Ammon's horn (tissue), 1 donor: Measurements from ENCODE around the gene EGFL7.
"Not testable (repeated sequence)": the region's sequence is repeated elsewhere in the genome, so short reads cannot be mapped to it uniquely, and the experiment has no call there.

Source experiments
- DNase-seq: peaks from one replicate; pipeline ENCODE4 v3.0.0-alpha.2; 2016; ENCODE audit warnings: low spot score

The EGFL7 gene

DNA sequence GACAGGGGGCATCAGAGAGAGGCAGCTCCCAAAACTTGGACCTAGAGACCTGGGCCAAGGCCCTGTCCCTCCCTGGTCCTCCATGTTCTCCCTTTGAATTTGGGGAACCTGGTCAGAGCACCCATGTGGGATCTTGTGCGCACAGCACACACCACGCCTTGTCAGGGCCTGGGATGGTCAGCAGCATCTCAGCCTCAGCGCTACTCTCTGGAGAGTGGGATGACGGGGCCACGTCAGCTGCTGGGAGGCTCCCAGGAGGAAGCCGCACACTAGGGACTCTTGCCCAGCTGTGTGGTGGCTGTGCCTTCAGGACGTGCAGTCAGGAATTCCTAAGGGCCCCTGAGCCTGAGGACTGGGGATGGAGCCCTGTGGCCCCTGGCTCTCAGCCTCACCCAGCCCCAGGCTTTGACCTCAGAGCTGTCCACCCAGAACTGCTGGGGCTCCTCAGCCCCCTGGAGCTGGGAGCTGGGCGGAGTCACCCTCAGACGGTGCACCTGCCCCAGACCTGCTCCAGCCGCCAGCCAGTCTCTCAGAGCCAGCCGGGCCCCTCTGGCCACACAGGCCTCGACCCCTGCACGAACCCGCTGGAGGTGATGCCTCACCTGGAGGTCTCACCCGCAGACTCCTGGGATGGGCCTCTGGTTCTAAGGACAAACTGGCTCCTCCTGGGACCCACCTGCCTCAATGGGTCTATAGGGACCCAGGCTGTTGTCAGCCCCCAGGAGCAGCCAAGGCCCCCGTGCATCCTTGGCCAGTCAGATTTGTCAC, 38.3 kb upstream of the EGFL7 start:
- DNase-seq = no peak

DNA sequence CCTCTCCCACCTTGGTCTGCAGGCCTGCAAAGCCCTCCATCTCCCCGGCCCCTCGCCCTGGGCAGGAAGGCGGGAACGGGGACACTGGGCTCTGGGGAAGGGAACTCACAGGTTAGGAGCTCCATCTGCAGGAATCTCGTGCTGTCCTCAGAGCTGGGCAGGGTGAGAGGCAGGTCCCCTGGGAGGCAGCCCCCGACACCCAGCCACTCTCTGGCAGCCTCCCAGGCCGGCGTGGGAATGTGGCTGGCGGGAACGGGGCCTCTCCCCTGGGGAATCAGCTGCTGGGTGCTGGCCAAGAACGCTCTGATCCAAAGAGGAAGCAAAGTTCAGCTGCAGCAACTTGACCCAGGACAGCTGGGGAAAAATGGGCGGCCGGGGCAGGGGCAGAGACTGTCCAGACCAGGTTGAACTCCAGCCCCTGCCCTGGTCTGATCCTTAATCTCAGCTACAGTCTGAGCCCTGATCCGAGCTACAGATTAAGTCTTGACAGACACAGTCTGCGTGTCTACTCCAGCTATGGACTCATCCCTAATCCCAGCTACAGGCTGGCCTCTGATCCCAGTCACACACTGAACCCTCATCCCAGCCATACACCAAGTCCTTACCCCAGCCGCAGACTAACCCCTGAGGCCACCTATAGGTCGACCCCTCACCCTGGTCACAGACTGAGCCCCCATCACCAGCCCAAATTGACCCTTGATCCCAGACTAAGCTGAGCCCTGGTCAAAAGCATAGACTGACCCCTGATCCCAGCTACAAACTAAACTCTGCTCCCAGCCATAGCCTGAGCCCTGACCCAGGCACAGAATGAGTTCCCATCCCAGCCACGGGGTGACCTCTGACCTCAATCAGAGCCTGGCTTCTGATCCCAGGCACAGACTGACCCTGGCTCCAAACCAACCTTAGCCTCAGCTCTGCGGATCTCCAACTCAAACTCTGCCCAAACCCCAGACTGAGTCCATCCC, 37.3 kb upstream of the EGFL7 start:
- peak; percentile 79 for DNase-seq

DNA sequence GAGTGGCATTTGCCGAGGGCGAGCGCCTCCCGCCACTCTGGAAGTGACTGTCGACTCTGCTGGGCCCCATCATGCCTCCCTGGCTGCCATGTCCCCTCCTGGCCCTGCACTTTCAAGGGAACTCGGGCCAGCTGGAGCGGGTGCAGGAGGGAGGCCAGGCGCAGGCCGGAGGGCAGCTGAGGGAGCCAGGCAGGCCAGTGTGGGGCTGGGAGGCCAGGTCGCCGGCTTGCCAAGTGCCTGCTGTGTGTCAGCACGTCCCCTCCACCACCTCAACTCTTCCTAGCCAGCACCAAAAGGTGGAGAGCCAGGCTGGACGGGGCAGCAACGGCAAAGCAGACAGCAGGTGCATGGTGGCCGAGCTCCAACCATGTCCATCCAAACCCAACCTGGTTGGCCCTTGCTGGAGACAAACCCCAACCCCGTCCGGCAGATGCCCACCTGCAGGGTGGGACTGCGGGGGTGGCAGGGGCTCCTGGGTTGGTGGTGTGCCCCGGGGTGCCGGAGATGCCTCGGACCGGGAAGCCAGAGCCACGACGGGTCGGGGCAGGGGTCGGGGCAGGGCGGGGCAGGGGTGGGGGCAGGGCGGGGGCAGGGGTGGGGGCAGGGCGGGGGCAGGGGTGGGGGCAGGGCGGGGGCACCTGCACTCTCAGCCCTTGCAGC, 36.5 kb upstream of the EGFL7 start:
- no peak for DNase-seq

DNA sequence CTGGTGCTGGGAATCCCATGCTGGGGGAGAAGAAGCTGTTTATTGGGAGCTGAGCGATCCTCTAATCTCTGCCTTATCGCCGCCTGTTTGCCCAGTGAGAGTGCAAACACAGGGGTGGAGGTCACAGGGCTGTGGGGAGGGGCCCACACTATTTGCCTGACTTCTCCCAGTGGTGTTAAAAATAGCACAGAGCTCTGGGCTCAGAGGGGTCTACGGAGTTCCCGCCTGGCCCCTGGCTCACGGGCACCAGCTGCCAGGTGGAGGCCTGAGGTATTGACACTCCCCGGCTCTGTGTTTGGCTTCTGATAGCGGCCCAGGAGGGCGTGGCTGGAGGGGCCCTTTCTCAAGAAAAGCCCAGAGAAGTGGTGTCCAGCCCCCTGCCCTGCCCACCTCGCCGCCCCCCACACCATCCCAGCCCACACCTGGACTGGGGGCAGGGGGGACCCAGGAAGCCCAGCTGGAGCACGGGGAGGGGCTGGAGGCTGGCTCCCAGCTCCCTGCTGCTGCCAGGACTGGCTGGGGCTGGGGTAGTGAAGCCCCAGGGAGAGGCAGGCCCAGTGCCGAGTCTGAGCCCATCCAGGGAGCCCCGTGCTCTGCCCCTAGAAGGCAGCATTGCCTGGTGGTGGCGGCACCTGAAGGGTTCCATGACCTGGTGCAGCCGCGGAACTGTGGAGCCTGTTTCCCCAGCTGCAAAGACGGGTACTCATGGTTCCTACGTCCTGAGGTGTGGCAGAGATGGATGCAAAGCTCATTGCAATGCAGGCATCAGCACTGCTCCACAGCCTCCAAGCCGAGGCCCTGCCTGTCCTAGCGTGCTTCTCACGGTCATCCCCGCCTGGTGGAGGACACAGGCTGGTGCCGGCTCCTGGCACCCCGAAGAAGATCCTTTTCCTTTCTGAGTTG, 35.7 kb upstream of the EGFL7 start:
- DNase-seq = no peak

DNA sequence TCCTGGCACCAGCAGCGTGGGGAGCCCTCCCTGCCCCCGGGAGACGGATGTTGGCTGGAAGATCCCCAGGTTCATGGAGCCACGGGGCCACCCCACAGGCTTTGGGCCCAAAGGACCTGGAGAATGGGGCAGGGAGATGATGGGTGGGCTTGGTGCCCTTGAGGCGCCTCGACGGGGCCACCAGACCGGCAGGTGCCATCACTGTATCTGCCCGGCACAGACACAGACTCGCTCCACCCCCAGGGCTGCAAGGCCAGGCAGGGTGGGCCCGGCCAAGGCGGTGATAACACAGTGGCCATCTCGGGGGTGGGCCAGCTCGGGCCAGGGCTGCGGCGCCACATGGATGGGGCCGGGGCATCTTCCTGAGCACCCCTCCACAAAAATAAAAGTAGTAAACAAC, 35.0 kb upstream of the EGFL7 start:
- DNase-seq = no peak

DNA sequence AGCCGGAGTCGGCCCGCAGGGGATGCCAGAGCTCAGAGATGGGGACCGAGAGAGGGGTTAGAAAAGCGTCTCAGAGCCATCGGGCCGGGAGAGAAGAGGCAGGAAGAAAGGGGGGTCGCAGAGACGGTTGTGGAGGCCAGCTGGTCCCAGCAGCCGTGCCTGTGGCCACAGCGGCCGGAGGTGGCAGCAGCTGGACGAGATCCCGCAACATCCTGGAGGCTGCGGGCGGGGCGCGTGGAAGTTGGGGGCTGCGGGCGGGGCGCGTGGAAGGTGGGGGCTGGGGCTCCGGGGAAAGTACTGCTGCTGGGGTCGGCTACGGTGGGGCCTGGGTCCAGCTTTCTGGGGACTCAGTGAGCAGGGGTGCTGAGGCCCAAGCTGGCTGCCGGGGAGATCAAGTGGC, 34.4 kb upstream of the EGFL7 start:
- DNase-seq = no peak

DNA sequence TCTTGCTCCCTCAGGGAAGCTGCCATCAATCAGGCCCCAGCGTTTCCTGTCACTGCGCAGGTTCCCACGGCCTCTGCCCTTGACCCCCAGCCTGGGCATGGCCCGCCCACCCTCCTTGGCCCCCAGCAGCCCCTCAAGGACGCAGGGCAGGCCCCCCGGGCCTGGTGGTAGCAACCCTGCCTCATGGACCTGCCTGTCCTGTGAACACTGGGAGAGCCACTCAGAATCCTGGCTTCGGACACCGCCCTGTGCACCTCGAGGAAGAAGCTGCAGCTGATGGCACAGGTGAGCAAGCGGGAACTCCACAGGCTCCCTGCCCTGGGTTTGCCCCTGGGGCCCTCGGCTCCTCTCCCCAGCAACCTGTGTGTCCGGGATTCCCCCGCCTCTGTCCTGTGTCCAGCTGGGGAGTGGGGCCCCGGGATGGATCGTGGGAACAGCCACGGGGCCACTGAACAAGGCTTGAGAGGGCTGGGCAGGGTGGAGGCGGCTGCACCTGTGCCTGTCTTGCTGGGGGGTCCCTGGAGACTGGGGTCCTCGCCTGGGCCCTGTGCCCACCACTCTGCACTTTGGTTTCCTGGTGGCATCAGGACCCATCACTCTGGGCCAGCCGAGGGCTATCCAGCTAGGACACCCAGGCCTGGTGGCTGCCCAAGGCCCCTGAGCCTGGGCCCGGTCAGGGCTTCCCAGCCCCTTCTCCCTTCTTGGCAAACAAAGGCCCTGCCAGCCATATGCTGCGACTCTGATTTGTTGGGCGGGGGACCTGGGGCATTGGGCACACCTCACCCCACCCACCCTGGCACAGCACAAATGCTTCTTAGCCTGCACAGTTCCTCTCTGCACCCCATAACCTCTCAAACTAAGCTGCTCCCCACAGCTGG, 33.5 kb upstream of the EGFL7 start:
- no peak for DNase-seq

DNA sequence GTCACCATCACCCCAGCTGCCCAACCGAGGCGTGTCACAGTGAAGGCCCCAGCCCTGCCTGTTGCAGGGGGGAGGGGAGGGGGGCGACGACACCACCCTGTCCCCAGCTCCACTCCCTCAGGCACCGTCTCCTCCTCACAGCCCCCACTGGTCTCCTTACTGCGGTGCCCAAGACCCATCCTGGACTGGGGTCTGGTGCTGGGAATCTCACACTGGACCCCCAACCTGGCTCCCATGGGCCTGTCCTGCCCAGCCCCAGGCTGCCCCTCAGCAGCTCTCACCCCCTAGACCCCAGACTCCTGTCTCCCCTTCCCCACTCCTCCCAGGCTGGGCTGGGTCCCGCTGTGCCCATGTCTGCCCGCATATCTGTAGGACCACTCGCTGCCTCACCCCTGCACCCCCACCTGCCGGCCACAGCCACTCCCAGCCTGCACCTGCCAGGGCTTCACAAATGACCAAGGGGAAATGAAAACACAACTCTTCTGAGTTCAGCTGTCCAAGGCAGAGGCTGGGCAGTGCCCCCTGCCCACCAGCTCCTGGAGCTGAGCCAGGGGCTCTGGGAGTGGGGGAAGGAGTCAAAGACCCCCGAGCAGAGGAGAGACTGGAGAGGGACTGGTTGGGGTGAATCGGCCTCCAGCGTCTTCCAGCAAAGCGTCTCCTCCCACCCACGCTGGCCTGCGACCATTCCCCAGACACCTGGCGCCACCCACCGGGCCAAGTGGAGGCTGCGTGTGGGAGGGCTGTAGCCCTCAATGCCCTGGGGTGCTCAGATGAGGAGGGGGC, 32.6 kb upstream of the EGFL7 start:
- DNase-seq = peak; percentile 56

DNA sequence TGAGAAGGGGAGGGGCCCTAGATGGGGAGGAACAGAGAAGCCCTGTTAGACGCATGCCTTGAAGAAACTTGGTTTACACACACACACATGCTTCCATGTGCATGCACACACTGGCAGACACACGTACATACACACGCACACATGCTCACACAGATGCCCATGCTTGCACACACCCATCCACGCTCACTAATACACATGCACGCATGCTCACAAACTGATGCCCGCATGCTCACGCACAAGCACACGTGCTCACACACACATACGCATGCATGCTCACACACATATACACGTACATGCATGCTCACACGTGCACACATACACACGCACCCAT, 32.1 kb upstream of the EGFL7 start:
- no peak for DNase-seq

DNA sequence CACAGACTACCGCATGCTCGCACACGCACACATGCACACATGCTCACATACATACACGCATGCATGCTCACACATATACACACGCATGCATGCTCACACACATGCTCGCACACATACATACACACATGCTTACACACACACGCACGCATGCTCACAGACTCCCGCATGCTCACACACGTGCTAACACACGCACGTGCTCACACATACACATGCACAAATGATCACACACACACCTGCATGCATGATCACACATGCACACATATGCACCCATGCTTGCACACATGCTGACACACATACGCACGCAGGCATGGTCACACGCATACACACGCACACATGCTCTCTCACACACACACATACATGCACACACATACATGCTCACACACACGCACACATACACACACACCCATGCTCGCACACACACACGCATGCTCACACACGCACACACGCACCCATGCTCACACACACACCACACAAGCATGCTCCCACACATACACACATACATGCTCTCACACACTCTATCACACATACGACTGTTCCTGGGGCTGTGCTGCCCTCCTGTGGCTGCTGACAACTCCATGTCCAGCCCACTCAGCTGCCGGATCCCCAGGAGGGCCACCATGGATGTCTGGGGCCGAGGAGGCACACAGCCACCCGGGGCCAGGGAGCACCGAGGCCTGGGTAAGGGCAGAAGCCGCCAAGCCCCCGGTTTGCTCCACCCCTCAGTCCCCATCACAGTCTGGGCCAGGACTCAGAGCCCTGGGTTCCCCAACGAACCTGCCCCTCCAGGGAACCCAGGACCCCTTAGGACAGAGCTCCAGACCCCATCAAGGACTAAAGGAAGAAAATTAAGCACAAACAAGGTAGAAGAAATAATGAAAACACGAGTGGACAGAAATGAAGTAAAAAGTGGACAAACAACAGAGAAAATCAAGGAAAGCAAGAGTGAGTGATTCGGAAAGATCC, 31.4 kb upstream of the EGFL7 start:
- peak; percentile 86 for DNase-seq

DNA sequence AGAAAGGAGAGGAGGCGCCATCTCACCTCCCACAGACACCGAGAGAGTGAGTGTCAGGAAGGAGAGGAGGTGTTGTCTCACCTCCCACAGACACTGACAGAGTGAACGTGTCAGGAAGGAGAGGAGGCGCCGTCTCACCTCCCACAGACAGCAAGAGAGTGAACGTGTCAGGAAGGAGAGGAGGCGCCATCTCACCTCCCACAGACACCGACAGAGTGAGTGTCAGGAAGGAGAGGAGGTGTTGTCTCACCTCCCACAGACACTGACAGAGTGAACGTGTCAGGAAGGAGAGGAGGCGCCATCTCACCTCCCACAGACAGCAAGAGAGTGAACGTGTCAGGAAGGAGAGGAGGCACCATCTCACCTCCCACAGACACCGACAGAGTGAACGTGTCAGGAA, 30.6 kb upstream of the EGFL7 start:
- not testable (repeated sequence) for DNase-seq

DNA sequence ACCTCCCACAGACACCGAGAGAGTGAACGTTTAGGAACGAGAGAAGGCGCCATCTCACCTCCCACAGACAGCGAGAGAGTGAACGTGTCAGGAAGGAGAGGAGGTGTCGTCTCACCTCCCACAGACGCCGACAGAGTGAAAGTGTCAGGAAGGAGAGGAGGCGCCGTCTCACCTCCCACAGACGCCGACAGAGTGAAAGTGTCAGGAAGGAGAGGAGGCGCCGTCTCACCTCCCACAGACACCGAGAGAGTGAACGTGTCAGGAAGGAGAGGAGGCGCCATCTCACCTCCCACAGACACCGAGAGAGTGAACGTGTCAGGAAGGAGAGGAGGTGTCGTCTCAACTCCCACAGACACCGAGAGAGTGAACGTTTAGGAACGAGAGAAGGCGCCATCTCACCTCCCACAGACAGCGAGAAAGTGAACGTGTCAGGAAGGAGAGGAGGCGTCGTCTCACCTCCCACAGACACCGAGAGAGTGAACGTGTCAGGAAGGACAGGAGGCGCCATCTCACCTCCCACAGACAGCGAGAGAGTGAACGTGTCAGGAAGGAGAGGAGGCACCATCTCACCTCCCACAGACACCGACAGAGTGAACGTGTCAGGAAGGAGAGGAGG, 30.1 kb upstream of the EGFL7 start:
- not testable (repeated sequence) for DNase-seq

DNA sequence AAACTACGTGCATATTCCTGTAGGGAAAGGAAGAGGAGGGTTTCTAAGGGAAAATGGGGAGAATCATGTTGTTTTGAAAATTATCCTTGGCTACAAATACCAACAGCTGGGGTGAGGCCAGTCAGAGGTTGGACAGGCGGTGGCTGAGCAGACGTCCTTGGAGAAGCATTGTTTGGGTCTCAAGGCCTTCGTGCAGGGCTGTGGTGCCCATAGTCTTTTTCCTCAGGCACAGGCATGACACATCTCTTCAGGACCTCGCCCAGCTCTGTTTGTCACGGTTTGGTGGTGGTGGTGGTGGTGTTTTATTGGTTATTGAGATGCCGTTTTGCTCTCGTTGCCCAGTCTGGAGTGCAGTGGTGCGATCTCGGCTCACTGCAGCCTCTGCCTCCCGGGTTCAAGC, 27.8 kb upstream of the EGFL7 start:
- no peak for DNase-seq

DNA sequence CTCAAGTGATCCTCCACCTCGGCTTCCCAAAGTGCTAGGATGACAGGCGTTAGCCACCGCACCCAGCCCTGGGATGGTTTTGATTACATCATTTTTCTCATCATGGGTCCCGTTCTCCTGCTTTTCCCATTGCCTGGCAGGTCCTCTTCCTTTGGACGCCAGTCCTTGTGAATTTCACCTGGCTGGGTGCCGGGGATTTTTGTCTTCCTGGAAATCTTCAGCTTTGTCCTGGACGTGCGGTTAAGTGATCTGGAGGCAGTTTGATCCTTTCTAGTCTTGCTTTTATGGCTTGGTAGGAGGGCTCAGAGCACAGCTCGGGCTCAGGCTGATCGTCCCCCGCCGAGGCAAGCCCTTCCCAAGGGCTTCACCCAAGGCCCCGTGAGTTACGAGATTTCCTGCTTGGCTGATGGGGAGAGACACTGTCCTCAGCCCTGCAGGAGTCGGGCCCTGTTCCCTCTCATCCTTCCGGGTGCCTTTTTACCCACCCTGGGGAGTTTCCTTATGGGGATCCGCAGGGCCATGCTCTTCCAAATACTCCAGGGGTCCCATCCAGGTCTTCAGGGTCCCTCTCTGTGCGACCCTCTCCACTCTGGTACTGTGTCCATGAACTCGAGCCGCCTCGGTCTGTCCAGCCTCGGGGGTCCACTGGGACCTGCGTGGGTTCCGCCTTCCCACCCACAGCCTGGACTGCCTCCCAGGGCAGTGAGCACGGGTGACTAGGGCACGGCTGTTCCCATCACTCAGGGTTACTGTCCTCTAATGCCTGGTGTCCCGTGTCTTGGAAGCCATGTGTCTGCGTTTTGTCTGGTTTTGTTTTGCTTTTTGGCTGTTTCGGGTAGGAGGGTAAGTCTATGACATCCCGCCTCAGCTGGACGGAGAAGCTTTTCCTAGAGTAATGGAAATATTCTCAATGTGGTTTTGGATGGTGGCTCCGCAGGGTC, 22.3 kb upstream of the EGFL7 start:
- no peak for DNase-seq

DNA sequence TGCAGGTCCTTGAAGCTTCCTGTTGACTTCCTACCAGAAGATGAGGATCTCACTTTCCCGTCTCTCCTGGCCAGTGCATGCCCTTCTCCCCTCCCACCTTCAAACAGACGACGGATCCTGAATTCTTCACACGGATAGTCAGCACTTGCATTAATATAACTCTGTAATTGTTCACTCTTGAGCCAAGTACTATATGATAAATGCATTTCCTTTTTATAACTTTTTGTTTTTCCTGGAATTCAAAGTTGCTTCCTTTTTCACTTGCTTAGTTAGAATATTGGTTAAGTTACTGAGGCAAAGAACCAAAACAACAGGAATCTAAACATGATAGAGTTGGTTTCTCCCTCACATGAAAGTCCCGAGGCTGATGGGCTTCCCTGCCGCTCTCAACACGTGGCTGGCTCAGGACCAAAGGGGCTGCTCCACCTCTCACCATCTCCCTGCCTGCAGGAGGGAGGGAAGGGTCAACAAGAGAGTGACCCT, 20.2 kb upstream of the EGFL7 start:
- no peak for DNase-seq

DNA sequence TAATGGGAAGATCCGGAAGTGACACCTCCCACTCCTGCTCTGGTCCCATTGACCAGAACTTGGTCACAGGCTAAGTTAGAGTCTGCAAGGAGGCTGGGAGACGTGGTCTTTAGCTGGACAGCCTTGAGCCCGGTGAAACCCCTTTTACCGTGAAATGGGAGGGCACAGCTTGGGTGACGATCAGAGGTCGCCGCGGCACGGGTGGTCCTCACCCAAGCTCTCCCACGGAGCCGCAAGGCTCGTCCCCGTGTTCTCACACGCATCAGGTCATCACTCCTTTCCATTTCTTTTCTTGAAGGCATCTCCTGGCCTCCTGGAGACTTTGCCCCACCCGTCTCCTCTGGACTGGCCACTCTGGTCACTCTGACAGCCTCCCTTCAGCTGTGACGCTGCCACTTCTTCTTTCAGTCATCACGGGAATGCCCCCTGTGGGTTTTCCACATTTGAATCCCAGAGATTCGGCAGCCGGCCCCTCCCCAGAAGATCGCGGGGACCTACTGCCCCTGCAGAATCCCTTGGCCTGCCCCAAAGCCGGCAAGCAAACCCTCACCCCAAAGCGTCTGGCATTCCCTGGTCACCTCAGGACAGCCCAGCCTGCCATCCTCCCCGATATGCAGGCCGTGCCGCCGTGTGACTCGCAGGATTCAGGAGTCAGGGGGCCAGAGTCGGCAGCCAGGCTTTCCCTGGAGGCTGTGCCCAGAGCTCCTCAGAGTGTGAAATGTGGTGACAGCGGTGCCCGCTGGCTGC, 18.9 kb upstream of the EGFL7 start:
- no peak for DNase-seq

DNA sequence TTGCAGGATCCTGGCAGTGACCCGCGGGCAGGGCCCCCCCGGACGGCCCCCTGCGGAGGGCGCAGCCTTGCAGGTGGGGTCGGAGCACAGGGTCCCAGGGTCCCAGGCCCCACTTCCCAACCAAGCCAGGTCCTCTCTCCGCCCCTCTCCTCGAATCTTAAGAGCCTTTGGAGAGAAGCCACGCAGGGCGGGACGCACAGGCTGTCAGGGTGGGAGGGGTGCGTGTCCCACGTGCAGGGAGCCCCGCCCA, 18.4 kb upstream of the EGFL7 start:
- DNase-seq = peak; percentile 68
